GM10266 (cell line): ENCODE results near the gene HEMK1.

Experiments used
- DNase-seq: peaks from one replicate; pipeline ENCODE4 v3.0.0; 2012; ENCODE audit errors: extremely low spot score
- CTCF ChIP-seq: IDR thresholded peaks from 2 replicates; pipeline ENCODE4 v1.5.1; 2012; ENCODE audit warnings: mild to moderate bottlenecking, low read depth; ENCODE audit not compliant: control insufficient read depth, insufficient read depth; ENCODE audit errors: missing control alignments

Gene HEMK1

GRCh38 chr3:50575372-50575771 is 6.0 kb downstream of the HEMK1 start:
- DNase-seq = no peak
- TF ChIP-seq CTCF = no peak

GRCh38 chr3:50577348-50577747 is 8.0 kb downstream of the HEMK1 start:
- no peak for DNase-seq
- no peak for TF ChIP-seq CTCF

- no peak for TF ChIP-seq CTCF
- no peak for DNase-seq
Measured at GRCh38 chr3:50580683-50581458, 11.5 kb downstream of the HEMK1 start.

GRCh38 chr3:50581459-50581842 is 12.1 kb downstream of the HEMK1 start:
- no peak for DNase-seq
- no peak for TF ChIP-seq CTCF

GRCh38 chr3:50582083-50582482 is 12.8 kb downstream of the HEMK1 start:
- TF ChIP-seq CTCF = no peak
- DNase-seq = no peak

- TF ChIP-seq CTCF = no peak
- no peak for DNase-seq
Measured at GRCh38 chr3:50583897-50584296, 14.6 kb downstream of the HEMK1 start.

GRCh38 chr3:50584391-50584790 is 15.1 kb downstream of the HEMK1 start:
- TF ChIP-seq CTCF = no peak

More at GRCh38 chr3:50584391-50584790, 15.1 kb downstream of the HEMK1 start:
- DNase-seq = no peak
